Measurements from ENCODE around the gene RALGAPB.

Gene RALGAPB

DNA sequence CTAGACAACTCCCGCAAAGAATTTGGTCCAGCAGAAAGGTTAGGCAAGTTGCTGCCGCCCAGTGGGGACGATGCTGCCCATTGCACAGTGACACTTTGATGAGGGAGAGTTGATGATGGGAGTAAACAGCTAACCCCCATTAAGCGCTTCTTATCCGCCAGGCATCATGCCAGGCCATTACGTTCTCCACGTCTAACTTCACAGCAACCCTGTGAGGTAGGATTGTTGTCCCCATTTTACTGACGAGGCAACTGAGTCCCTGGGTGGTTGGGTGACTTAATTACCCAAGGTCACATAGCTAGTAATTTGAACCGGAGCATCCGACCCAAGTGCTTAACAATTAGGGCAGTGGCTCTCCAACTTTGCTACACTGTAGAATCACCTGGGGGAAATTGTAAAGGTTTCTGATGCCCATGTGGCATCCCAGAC lies 738 bp downstream of the RALGAPB start:
- TF ChIP-seq, protein P1, sequence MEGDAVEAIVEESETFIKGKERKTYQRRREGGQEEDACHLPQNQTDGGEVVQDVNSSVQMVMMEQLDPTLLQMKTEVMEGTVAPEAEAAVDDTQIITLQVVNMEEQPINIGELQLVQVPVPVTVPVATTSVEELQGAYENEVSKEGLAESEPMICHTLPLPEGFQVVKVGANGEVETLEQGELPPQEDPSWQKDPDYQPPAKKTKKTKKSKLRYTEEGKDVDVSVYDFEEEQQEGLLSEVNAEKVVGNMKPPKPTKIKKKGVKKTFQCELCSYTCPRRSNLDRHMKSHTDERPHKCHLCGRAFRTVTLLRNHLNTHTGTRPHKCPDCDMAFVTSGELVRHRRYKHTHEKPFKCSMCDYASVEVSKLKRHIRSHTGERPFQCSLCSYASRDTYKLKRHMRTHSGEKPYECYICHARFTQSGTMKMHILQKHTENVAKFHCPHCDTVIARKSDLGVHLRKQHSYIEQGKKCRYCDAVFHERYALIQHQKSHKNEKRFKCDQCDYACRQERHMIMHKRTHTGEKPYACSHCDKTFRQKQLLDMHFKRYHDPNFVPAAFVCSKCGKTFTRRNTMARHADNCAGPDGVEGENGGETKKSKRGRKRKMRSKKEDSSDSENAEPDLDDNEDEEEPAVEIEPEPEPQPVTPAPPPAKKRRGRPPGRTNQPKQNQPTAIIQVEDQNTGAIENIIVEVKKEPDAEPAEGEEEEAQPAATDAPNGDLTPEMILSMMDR (conservative IDR thresholded peaks at IDR 0.05), result peak; percentile 34; the same call in 1 of the 2 replicates
- H3K27ac ChIP-seq, result peak overlapping the region; percentile 87

DNA sequence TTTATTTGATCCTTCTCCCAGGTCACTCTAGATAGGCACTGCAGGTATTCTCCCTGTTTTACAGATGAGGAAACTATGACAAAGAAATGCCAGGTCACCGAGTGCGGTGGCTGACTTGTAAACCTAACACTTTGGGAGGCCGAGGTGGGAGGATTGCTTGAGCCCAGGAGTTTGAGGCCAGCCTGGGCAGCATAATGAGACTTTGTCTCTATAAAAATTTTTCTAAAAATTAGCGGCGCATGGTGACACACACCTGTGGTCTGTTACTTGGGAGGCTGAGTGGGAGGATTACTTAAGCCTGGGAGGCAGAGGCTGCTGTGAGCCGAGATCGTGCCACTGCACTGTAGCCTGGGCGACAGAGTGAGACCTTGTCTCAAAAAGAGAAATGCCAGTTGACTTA lies 5.1 kb downstream of the RALGAPB start:
- H3K27ac ChIP-seq, result no peak overlapping the region
- TF ChIP-seq, protein P1 (conservative IDR thresholded peaks at IDR 0.05), result no peak

DNA sequence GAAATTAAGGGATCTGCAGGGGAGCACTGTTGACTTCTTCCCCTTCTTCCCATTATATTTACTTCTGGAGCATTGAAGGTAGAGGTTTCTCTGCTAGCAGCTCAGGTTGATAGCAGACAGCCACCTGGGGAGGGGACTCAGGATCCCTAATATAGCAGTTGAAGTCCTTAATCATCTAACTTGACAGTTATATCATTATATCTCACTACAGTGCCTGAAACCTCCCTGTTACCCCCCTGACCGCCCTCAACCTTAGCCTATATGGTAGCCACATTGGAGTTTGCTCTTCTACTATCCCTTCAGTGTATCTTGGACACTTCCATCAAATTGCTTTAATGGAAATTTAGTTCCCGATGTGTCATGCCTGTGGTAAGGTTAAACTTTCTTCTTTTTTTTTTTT lies 7.0 kb downstream of the RALGAPB start:
- TF ChIP-seq, protein P1 (conservative IDR thresholded peaks at IDR 0.05), result no peak

DNA sequence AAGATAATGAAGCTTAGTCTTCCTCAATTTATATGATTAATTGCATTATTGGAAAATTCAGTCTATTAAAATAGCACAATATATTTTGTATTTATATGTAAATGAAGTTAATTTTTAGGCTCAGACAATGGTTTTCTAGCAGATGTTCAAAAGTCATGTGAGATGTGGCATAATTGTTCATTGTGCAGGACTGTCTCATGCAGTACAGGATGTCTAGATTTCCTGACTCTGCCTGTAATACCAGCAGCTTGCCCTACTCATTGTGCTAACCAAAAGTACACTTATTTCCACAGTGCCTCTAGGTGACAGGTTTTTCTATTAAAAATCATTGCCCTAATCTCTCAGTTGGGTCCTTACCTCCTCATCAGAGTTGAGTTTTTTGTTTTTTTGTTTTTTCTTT lies 12.4 kb downstream of the RALGAPB start:
- TF ChIP-seq, protein P1 (conservative IDR thresholded peaks at IDR 0.05), result no peak
- H3K27ac ChIP-seq, result peak overlapping the region; percentile 2; the same call in 1 of the 2 replicates

More for the DNA sequence above, 7.0 kb downstream of the RALGAPB start:
- no peak overlapping the region for H3K27ac ChIP-seq

DNA sequence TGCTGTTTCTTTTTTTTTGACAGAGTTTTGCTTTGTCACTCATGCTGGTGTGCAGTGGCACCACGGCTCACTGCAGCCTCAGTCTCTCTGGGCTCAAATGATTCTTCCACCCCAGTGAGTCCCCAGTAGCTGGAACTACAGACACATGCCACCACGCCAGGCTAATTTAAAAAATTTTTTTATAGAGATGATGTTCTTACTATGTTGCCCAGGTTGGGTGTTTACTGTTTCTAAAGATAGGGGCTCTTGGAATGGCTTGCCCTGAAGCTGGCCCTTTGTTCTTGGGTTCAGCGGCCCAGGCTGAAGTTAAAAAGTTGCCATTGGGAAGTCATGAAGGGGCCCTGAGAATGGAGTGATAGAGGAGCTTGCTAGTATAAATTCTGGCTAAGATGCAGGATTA lies 16.5 kb downstream of the RALGAPB start:
- TF ChIP-seq, protein P1 (conservative IDR thresholded peaks at IDR 0.05), result no peak
- H3K27ac ChIP-seq, result no peak overlapping the region

DNA sequence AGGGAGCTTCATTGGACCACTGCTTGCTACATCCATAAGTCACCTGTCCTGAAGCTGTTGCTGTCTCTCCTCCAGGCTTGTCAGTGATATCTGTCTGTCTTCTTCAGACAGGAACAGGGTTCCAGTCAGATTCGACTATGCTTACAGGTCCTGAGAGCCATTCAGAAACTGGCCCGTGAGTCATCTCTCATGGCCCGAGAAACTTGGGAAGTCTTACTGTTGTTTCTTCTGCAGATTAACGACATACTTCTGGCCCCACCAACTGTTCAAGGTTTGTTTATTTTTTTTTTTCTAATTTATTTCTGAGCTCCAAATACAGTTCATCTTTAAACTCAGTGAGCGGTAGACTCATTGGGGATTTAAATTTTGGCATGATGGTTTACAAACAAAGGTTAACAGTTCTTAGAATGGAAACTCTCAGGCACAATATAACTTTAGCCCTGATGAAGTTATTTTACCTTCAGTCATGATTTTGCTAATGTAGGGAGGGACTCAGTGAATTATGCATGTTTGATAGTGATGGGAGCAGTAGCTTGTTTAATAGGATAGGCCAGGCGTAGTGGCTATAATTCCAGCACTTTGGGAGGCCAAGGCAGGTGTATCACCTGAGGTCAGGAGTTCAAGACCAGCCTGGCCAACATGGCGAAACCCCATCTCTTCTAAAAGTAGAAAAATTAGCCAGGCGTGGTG lies 24.7 kb downstream of the RALGAPB start:
- H3K27ac ChIP-seq, result no peak overlapping the region
- TF ChIP-seq, protein P1 (conservative IDR thresholded peaks at IDR 0.05), result no peak

DNA sequence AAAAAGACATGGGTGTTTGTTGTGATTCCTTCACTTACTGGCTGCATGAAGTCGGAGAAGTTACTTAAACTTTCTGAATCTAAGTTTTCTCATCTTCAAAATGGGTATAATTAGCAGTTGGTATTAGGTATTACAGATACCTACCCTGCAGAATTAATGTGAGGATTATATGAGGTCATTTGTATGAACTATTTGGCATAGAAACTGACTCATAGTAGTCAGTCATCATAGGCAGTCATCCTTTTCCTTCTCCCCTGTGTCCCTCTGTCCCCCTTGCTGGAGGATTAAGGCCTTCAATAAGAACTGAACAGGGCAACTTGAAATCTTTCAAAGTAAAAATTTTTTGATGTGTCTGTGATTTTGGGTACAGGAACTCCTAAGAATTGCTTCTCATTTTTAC lies 26.3 kb downstream of the RALGAPB start:
- TF ChIP-seq, protein P1 (conservative IDR thresholded peaks at IDR 0.05), result no peak
- no peak overlapping the region for H3K27ac ChIP-seq

Data from VCaP (cell line).